Activated CD4-positive, alpha-beta T cell treated with anti-CD3 and anti-CD28 coated beads, Interleukin-2, amount 10 ng/mL, durations not matched to agents 24 days and 14 days (primary cell): ENCODE results near the gene ANKH. TPM values are rescaled to one million over a fixed set of nuclear protein-coding genes. Genes with fewer than 3 reads are reported as not detected.
"Not testable (repeated sequence)": the region's sequence is repeated elsewhere in the genome, so short reads cannot be mapped to it uniquely, and the experiment has no call there.

Experiments
- DNase-seq: peaks from one replicate; pipeline ENCODE4 v3.0.0; 2022
- H3K27ac Mint-ChIP-seq: one replicate; pipeline ENCODE4 v1.8.0; 2022; ENCODE audit warnings: mild to moderate bottlenecking, mixed read lengths
- H3K27me3 Mint-ChIP-seq: one replicate; pipeline ENCODE4 v1.8.0; 2022; ENCODE audit warnings: mixed read lengths
- H3K36me3 Mint-ChIP-seq: one replicate; pipeline ENCODE4 v1.8.0; 2022; ENCODE audit warnings: low read depth, mild to moderate bottlenecking, mixed read lengths
- H3K4me1 Mint-ChIP-seq: one replicate; pipeline ENCODE4 v1.8.0; 2021; ENCODE audit warnings: mixed read lengths
- H3K4me3 Mint-ChIP-seq: one replicate; pipeline ENCODE4 v1.8.0; 2022; ENCODE audit warnings: mild to moderate bottlenecking, moderate library complexity, mixed read lengths
- H3K9me3 Mint-ChIP-seq: one replicate; pipeline ENCODE4 v1.8.0; 2021; ENCODE audit warnings: mixed read lengths
- intact Hi-C: fragments of 100-400 bp; cut with micrococcal nuclease; formaldehyde crosslinking; loops from one replicate; pipeline ENCODE4 v1.15.1; 2023
- total RNA-seq: library from RNA; stranded (reverse); gene quantifications from 2 replicates; pipeline ENCODE4 v1.2.3, GENCODE V29; 2022

Gene ANKH
- total RNA-seq, 1 donor from 2014 or later = 46.7 TPM

DNA sequence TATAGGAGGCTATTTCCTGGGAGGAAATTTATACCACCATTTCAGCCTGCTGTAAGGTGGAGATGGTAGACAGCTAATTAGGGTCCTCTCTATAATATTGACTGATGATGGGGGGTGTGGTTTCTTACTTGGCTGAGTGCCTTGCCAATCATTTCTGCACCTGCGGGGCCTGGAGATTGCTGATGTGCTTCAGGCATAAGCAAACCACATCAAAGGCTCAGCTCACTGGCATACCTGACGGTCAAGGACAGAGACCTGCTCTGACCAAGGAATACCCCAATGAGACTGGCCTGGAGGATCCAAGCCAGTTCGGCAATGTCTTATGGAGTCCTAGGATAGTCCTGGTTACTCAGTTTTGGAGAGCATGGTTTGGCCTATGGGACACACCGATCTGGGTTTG lies 29.5 kb downstream of the ANKH start:
- no peaks in the 10 kb centered on the region for H3K9me3 Mint-ChIP-seq
- H3K4me3 Mint-ChIP-seq = no peak overlapping the region
- no peaks in the 10 kb centered on the region for H3K27me3 Mint-ChIP-seq
- peaks cover 9% of the 10 kb centered on the region for H3K36me3 Mint-ChIP-seq
- intact Hi-C loops = no loop called here
- H3K27ac Mint-ChIP-seq = no peak overlapping the region
- no peaks in the 10 kb centered on the region for H3K4me1 Mint-ChIP-seq
- DNase-seq = no peak

DNA sequence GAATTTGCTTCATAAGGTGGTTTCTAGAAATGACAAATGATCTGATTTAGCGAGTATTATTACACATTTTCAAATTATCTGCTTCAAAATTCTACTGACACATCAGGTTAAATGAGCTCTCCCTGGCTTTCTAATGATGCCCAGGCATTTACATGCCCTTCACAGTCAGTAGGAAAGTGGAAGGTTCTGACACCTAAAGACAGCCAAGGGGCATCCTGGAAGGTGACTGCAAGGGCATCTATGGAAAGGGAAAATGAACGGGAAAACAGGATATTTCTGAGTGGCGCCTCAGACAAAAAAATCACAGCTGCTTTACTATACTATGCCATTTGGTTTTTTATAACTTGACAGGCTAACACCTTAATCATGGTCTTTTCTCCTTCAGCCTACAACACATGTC lies 31.0 kb downstream of the ANKH start:
- intact Hi-C loops = no loop called here
- Mint-ChIP-seq H3K27me3 (no peaks in the 10 kb centered on the region), H3K27ac (no peak overlapping the region), H3K9me3 (no peaks in the 10 kb centered on the region), H3K4me1 (no peaks in the 10 kb centered on the region), H3K36me3 (peaks cover 9% of the 10 kb centered on the region), H3K4me3 (no peak overlapping the region)
- no peak for DNase-seq

GRCh38 chr5:14838396-14839319 lies 32.9 kb downstream of the ANKH start:
- H3K9me3 Mint-ChIP-seq = no peaks in the 10 kb centered on the region
- no peaks in the 10 kb centered on the region for H3K27me3 Mint-ChIP-seq
- DNase-seq = no peak
- intact Hi-C loops = no loop called here
- H3K4me1 Mint-ChIP-seq = no peaks in the 10 kb centered on the region
- peaks cover 9% of the 10 kb centered on the region for H3K36me3 Mint-ChIP-seq
- H3K27ac Mint-ChIP-seq = no peak overlapping the region
- H3K4me3 Mint-ChIP-seq = no peak overlapping the region

DNA sequence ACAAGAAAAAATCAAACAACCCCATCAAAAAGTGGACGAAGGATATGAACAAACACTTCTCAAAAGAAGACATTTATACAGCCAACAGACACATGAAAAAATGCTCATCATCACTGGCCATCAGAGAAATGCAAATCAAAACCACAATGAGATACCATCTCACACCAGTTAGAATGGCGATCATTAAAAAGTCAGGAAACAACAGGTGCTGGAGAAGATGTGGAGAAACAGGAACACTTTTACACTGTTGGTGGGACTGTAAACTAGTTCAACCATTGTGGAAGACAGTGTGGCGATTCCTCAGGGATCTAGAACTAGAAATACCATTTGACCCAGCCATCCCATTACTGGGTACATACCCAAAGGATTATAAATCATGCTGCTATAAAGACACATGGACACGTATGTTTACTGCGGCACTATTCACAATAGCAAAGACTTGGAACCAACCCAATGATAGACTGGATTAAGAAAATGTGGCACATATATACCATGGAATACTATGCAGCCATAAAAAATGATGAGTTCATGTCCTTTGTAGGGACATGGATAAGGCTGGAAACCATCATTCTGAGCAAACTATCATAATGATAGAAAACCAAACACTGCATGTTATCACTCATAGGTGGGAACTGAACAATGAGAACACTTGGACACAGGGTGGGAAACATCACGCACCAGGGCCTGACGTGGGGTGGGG lies 34.0 kb downstream of the ANKH start:
- H3K36me3 Mint-ChIP-seq, H3K27me3 Mint-ChIP-seq, H3K4me3 Mint-ChIP-seq, H3K27ac Mint-ChIP-seq, H3K9me3 Mint-ChIP-seq, H3K4me1 Mint-ChIP-seq, DNase-seq, intact Hi-C loops: not testable (repeated sequence)

DNA sequence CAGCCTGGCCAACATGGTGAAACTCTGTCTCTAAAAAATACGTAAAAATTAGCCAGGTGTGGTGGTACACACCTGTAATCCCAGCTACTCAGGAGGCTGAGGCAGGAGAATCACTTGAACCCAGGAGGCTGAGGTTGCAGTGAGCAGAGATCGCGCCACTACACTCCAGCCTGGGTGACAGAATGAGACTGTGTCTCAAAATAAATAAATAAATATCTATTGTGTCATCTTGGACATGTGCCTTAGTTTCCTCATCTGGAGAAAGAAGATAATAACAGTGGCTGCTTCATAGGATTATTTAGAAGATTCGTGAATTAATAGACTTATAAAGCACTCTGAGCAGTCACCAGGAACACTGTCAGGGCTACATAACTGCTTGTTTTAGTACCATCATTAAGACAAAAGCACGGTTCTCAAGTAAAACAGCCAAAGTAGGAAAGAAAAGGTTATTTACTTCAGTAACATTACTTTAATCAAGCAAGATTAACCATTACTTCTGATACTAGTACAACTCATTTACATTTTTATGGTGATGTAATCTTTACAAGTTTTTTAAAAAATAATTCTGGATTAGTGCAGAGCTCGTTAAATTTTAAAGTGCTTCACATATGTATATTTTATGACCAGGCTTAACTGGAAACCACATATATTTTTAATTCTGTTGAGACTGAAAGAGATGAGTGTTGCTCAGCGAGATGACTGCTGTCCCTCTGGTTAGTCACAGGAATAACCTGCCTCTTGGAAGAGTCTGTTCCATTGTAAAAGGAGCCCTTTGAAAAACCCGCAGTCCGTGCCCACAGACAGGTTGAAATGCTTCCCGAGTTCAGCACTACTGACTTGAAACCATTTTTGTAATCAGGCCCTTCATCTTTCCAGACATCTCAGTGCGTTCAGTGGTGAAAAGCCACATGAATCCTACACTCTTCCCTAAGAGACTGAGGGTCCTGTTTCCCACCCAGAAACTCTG lies 36.7 kb downstream of the ANKH start:
- H3K4me3 Mint-ChIP-seq = no peak overlapping the region
- peaks cover 2% of the 10 kb centered on the region for H3K4me1 Mint-ChIP-seq
- no peak overlapping the region for H3K27ac Mint-ChIP-seq
- intact Hi-C loops = no loop called here
- no peak for DNase-seq
- no peaks in the 10 kb centered on the region for H3K9me3 Mint-ChIP-seq
- H3K36me3 Mint-ChIP-seq = peaks cover 7% of the 10 kb centered on the region
- H3K27me3 Mint-ChIP-seq = no peaks in the 10 kb centered on the region

DNA sequence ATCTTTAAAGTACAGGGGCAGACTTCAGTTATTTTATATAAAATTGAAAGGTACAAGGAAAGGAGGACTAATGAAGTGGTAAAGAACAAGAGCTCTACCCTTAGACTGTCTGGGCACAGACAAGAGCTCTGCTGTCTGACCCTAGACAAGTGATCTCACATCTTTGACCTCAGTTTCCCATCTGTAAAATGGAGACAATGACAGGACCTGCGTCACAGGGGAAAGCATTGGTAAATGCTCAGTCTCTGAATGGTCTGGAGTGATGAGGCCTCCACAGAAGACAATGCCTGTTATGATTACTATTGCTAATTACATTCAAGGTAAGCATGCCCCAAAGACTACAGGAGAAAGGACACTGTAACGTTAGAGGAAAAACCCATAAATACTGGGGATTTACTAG lies 37.5 kb downstream of the ANKH start:
- no peak for DNase-seq
- Mint-ChIP-seq H3K27ac (no peak overlapping the region), H3K27me3 (no peaks in the 10 kb centered on the region), H3K4me1 (peaks cover 2% of the 10 kb centered on the region), H3K9me3 (no peaks in the 10 kb centered on the region), H3K36me3 (peaks cover 7% of the 10 kb centered on the region), H3K4me3 (no peak overlapping the region)
- intact Hi-C loops = no loop called here

DNA sequence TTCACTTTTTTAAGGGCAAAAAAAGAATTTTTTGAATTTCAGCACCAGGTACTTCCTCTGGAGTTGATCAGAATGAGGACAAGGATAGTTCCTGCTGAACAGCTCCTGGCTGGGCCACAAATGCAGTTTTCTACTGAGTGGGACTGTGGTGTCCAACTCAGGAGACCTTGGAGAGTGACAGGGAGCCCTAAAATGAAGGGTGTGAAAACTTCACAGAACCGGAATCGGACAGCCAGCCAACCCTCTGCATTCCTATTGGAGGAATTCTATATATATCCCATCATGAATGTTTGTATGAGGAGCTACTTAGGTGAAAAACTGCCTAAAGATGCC lies 40.6 kb downstream of the ANKH start:
- no peak for DNase-seq
- Mint-ChIP-seq H3K9me3 (no peaks in the 10 kb centered on the region), H3K4me3 (no peak overlapping the region), H3K27me3 (no peaks in the 10 kb centered on the region), H3K4me1 (peaks cover 5% of the 10 kb centered on the region), H3K36me3 (peaks cover 2% of the 10 kb centered on the region), H3K27ac (no peak overlapping the region)
- intact Hi-C loops = no loop called here

DNA sequence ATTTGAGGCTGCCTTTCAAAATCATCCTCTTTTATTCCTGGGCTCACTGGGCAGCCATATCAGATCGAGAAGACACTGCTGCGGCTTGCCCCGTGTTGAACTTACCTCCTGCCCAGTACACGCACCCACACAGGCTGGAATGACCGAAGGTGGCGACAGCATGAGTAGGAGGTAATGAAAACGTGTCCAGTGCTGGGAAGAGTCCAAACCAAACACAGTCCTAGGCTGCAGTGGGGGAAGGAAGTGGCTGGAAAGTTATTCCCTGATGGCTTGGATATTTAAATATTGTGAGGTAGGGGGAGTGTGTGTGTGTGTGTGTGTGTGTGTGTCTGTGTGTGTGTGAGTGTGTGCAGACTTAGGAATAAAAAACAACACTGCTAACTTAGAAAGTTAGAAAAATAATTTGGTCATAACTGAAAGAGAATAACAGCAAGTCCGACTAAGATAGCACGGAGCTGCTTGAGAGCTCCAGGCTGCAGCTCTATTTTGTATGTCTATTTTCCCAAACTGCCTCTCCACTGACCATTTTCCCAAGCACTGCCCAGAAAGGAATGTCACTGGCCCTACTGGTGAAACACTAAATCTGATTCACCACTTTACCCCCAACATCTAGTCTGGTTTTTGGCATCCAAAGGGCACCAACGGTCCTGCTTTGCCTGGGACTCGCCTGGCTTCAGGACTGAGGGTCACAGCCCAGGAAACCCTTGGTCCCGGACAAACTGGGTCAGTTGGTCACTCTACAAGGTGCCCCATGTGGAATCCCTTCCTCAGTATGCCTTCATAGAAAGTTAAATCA lies 41.2 kb downstream of the ANKH start:
- H3K9me3 Mint-ChIP-seq = no peaks in the 10 kb centered on the region
- peaks cover 5% of the 10 kb centered on the region for H3K4me1 Mint-ChIP-seq
- no peak overlapping the region for H3K4me3 Mint-ChIP-seq
- intact Hi-C loops = no loop called here
- H3K27ac Mint-ChIP-seq = no peak overlapping the region
- H3K36me3 Mint-ChIP-seq = peaks cover 2% of the 10 kb centered on the region
- DNase-seq = no peak
- no peaks in the 10 kb centered on the region for H3K27me3 Mint-ChIP-seq

DNA sequence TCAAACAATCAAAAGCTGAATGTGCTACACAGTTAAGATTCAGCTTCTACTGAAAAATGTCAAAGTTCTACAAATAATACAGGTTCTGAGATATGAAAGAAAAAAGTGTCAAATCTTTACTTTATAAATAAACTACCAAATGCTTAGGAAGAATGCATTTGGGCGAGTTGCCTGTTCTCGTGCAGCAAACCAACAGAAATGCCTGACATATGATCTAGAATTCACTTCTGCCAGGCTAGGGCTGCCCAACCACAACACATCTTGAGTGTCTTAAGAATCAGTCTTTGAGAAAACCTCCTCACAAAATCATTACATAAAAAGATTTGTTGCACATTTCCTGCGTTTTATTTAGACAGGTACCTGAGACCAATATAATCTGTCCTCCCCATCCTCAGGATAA lies 42.2 kb downstream of the ANKH start:
- H3K4me3 Mint-ChIP-seq = no peak overlapping the region
- no peak for DNase-seq
- no peaks in the 10 kb centered on the region for H3K9me3 Mint-ChIP-seq
- intact Hi-C loops = no loop called here
- H3K4me1 Mint-ChIP-seq = peaks cover 8% of the 10 kb centered on the region
- no peak overlapping the region for H3K27ac Mint-ChIP-seq
- H3K27me3 Mint-ChIP-seq = no peaks in the 10 kb centered on the region
- H3K36me3 Mint-ChIP-seq = peaks cover 2% of the 10 kb centered on the region

GRCh38 chr5:14826714-14827113 lies 44.9 kb downstream of the ANKH start:
- intact Hi-C loops = no loop called here
- no peaks in the 10 kb centered on the region for H3K9me3 Mint-ChIP-seq
- H3K27me3 Mint-ChIP-seq = no peaks in the 10 kb centered on the region

GRCh38 chr5:14825977-14826376 lies 45.6 kb downstream of the ANKH start:
- no peak overlapping the region for H3K27ac Mint-ChIP-seq
- H3K36me3 Mint-ChIP-seq = peaks cover 2% of the 10 kb centered on the region
- H3K27me3 Mint-ChIP-seq = no peaks in the 10 kb centered on the region
- intact Hi-C loops = no loop called here
- peaks cover 12% of the 10 kb centered on the region for H3K4me1 Mint-ChIP-seq
- DNase-seq = no peak
- H3K9me3 Mint-ChIP-seq = no peaks in the 10 kb centered on the region
- no peak overlapping the region for H3K4me3 Mint-ChIP-seq

More at GRCh38 chr5:14826714-14827113, 44.9 kb downstream of the ANKH start:
- Mint-ChIP-seq H3K4me1 (peaks cover 10% of the 10 kb centered on the region), H3K4me3 (no peak overlapping the region), H3K27ac (no peak overlapping the region), H3K36me3 (peaks cover 2% of the 10 kb centered on the region)
- DNase-seq = no peak

DNA sequence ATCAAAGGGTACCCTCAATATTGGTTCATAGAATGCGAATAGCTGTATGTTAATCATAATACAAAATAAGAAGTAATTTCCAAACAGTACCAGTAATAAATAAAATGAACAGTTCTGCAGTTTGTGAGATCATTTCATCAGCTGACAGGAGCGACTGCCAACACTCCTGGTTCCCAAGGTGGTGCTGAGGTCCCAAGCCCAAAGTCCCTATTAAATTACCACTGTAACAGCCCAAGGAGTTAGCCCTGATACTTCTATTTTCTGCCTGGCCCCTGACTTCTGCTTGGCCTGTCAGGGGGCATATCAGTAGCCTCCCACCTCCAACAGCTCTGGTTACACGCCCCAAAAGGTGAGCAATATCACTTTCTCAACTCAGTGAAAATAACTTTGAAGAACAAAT lies 47.1 kb downstream of the ANKH start:
- intact Hi-C loops = no loop called here
- H3K4me1 Mint-ChIP-seq = peaks cover 12% of the 10 kb centered on the region
- no peak overlapping the region for H3K27ac Mint-ChIP-seq
- H3K27me3 Mint-ChIP-seq = no peaks in the 10 kb centered on the region
- H3K36me3 Mint-ChIP-seq = peaks cover 4% of the 10 kb centered on the region
- H3K4me3 Mint-ChIP-seq = no peak overlapping the region
- no peak for DNase-seq
- no peaks in the 10 kb centered on the region for H3K9me3 Mint-ChIP-seq
